GM18870 (cell line): ENCODE data around the gene FAM177A1.
"Not testable (repeated sequence)": the region's sequence is repeated elsewhere in the genome, so short reads cannot be mapped to it uniquely, and the experiment has no call there.

ENCODE experiments used
- ATAC-seq: cut with Tn5 transposase; IDR thresholded peaks from one replicate; pipeline ENCODE4 v1.9.1; 2021; ENCODE audit warnings: moderate library complexity; ENCODE audit not compliant: unreplicated experiment

FAM177A1 gene

GRCh38 chr14:35046048-35046750 is at the start of gene FAM177A1:
FAM177A1 (plus strand) TSS chr14:35046272; CDS start chr14:35046464, 192 bp downstream.
- ATAC-seq, result peak; percentile 84

- ATAC-seq, result no peak
Measured at GRCh38 chr14:34997762-34998161, 48.3 kb upstream of the FAM177A1 start.

DNA sequence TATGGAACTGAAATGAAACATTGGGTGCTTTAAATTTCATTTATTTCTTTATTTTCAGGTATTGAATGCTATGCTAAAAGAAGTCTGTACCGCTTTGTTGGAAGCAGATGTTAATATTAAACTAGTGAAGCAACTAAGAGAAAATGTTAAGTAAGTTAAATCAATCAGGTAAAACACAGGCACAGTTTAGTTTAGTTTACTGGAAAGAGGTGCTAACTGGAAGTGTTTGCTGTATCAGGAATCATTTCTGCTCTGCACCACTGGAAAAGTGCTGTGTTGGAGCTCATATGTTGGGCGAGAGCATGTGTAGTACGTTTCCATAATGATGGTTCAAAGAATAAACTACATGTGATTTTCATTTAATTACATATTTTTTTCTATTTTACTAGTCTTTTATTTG is 46.6 kb upstream of the FAM177A1 start:
- no peak for ATAC-seq

DNA sequence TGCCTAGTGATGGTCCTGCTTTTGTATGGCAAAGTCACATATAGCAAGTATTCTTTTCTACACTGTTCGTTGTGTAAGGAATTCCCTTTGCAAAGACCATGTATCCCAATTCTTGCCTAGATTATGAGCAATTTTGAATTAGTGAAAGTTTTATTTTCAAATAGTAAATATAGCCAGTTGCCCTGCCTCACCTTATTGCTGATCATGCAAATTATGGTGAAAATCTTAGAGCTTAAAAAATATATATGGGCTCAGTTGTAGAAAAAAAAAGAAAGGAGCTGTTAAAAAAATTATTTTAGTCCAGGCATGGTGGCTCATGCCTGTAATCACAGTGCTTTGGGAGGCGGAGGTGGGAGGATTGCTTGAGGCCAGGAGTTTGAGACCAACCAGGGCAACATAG is 44.5 kb upstream of the FAM177A1 start:
- ATAC-seq, result no peak

DNA sequence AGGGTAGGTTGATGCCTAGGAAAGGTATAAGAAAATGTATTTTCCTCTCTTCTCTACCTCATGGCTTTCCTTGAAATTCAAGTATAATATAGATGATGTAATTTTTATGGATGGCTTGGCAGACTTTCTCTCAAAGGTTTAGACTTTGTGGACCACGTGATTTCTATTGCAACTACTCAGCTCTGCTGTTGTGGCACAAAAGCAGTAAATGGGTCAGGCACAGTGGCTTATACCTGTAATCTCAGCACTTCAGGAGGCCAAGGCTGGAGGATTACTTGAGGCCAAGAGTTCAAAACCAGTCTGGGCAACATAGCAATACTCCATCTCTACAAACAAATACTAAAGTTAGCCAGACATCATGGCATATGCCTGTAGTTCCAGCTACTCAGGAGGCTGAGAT is 41.2 kb upstream of the FAM177A1 start:
- ATAC-seq, result no peak

DNA sequence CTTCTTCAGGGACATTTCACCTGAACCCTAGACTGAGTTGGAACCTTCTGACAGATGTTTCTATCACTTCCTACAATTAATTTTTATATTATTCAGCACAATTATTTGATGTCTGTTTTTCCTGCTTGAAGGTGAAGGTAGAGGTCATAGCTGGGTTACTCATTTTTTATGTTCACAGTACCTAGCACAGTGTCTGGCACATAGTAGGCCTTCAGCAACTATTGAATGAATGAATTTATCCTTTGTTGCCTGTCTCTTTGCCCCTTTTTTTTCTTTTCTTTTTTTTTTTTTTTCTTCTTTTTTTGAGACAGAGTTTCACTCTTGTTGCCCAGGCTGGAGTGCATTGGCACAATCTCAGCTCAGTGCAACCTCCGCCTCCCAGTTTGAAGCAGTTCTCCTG is 29.5 kb upstream of the FAM177A1 start:
- ATAC-seq, result no peak

DNA sequence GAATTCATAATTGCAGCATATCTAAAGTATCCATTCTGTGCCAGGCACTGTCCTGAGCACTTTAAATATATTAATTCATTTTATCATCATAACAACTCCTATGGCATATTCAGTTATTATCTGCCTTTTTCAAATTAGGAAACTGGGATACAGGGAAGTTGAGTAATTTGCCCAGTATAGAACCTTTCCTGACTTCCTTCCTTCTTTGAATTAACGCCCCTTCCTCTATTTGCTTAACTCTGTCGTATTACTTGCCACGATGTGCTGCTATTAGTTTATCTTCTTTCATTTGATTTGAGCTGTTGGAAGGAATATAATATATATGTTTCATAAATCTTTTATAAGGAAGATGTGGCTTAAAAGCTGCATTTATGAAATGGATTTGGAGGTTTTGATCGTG is 25.4 kb upstream of the FAM177A1 start:
- no peak for ATAC-seq

DNA sequence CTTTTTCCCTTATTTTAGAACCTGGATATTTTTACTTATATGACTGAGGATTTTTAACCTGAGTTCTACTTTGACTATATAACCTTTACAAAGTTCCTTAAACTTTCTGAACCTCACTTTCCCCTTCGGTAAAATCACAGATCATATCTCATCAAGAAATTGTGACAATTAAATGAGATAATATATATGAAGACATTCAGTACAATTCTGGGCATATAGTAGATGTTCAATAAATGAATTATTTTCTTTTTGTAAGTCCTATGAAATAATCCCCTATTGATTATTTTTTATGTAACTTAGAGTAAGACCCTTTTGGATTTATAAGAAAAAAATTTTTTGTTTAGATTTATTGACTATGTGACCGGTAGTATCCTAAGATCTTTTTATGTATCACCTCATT is 17.6 kb upstream of the FAM177A1 start:
- no peak for ATAC-seq

DNA sequence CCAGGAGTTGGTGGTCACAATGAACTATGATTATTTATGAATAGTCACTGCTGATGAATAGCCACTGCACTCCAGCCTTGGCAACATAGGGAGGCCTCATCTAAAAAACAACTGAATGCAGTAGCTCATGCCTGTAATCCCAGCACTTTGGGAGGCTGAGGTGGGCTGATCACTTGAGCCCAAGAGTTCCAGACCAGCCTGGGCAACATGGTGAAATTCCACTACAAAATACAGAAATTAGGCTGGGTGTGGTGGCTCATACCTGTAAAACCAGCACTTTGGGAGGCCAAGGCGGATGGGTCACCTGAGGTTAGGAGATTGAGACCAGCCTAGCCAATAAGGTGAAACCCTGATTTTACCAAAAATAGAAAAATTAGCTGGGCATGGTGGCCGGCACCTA is 13.5 kb upstream of the FAM177A1 start:
- no peak for ATAC-seq

DNA sequence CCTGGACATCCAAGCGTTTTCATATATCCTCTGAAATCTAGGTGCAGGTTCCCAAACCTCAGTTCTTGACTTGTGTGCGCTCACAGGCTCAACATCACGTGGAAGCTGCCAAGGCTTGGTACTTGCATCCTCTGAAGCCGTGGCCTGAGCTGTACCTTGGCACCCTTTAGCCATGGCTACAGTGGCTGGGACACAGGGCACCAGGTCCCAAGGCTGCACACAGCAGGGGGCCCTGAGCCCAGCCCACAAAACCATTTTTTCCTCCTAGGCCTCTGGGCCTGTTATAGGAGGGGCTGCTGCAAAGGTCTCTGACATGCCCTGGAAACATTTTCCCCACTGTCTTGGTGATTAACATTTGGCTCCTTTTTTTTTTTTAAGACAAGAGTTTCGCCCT is 11.6 kb upstream of the FAM177A1 start:
- ATAC-seq, result no peak

GRCh38 chr14:35034944-35035554 is 11.0 kb upstream of the FAM177A1 start:
- not testable (repeated sequence) for ATAC-seq

DNA sequence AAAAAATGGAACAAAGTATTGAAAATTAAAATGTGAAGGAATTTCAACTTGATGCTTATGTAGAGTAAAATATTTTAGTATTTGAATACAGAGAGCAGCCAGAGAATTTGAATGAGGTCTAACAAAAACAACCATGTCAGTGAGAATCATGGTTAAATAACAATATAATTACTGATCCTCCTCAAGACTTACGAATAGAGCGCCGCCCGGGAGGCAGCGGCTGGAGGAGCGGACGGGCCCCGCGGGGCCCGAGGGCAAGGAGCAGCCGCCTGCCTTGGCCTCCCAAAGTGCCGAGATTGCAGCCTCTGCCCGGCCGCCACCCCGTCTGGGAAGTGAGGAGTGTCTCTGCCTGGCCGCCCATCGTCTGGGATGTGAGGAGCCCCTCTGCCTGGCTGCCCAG is 7.8 kb upstream of the FAM177A1 start:
- ATAC-seq, result not testable (repeated sequence)

DNA sequence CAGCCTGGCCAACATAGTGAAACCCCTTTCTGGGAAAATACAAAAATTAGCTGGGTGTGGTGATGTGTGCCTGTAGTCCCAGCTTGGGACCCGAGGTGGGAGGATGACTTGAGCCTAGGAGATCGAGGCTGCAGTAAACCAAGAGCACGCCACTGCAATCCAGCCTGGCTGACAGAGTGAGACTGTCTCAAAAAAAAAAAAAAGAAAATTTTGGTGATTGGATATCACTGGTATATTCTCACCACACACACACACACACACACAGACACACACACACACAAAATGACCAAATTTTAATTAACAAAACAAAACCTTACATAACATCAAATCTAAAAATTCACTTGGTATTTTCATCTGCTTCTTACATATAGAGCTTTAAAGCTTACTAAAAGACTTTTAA is 3.4 kb upstream of the FAM177A1 start:
- no peak for ATAC-seq

DNA sequence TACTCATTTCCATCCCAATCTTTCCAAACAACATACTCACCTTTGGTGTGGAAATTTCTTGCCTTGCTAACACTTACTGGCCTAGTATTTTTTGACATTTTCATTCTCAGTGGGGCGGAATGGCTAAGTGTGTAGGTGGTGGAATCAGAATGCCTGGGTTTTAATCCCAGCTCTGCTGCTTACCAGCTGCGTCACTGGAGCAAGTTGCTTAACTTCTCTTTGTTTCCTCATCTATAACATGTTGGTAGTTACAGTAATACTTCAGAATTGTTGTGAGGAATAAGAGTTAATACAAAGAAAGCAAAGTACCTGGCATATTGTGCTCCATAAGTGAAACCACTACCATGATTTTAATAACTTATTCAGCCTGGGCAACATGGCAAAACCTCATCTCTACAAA is 3.0 kb upstream of the FAM177A1 start:
- ATAC-seq, result no peak

DNA sequence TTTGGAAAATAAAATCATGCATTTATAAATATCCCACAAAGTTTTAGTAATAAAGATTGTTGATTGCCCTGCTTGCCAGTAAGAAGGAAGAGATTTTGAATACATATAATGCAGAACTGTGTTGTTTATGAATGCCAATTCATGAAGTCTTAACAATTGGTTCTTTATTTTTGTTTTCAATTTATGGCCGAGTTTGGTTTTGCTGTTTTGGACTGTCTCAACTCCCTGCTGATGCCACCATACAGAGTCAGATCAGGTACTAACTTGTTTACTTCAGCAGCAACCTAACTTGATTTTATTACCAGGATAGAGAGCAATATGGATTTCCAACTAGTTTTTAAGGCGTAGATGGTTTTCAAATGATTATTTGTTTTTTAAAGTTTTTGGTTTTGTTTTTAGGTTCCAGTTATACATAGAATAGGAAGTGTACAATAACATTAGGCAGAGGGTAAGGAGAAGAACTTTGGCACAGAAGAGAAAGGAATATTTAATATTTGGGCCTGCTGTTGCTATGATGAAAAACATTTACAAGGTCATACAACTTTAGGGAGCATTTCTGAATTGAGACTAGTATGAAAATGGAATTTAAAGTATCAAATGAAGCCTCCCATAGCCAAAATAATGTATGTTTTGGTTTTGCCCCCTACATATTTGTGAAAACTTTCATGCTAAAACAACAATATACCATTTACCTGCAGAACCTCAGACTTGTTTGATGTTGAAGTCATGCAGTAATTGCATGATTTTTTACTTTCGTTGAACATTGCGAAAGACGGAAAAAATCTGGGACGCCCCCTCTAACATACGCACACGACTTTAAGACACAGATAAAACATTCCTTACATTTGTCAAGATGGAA is 904 bp upstream of the FAM177A1 start:
- ATAC-seq, result no peak

DNA sequence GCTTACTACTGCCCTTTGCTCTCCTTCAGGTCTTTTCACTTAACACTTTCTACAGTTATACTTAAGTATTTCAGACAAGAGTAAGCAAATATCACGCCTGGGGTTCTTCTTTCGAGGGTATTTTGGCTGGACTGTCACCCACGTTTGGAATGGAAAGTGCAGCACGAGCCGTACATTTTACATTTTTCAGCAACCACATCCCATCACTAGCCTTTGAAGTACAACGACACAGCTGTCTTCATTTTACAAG is 349 bp upstream of the FAM177A1 start:
- ATAC-seq, result no peak

- ATAC-seq, result peak; percentile 19
Measured at GRCh38 chr14:35046751-35047536, 872 bp downstream of the FAM177A1 start.

- ATAC-seq, result no peak
Measured at GRCh38 chr14:35047976-35048513, 2.0 kb downstream of the FAM177A1 start.

GRCh38 chr14:35050652-35051051 is 4.6 kb downstream of the FAM177A1 start:
- no peak for ATAC-seq

- no peak for ATAC-seq
Measured at GRCh38 chr14:35051796-35052195, 5.7 kb downstream of the FAM177A1 start.

DNA sequence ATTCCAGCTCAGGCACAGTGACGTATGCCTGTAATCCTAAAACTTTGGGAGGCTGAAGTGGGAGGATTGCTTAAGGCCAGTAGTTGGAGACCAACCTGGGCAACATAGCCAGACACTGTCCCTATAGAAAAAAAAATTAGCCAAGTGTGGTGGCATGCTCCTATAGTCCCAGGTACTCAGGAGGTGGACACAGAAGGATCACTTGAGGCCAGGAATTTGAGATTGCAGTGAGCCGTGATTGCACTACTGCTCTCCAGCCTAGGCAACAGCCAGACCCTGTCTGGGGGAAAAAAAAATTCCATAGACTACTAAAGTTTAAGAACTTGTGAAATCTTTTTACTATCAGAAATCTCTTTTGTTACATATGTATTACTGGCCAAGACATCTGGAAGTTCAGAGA is 6.6 kb downstream of the FAM177A1 start:
- no peak for ATAC-seq
